ENCODE results near the gene NRG4. TPM values are rescaled to one million over a fixed set of nuclear protein-coding genes. Genes with fewer than 3 reads are reported as not detected.
"Not testable (repeated sequence)": the region's sequence is repeated elsewhere in the genome, so short reads cannot be mapped to it uniquely, and the experiment has no call there.

Gene NRG4
- polyA plus RNA-seq, 1 donor from 2014 or later, result not detected

DNA sequence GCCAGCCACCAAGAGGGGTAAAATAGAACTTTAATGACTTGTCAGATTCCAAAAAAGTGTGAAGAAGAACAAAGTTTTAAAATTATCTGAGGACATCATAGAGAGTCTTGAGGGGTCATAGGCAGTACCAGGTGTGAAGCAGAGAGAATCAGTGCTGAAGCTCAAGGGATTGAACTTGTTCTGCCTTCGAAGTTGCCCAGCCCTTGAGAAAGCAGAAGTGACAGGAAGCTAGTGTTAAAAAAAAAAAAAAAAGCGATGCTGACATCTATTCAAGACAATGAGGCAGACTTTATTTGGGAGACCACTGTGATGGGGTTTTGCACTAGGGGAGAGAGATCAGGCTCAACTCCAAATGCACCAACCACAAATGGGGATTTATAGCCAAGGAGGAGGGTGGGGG is 86.8 kb downstream of the NRG4 start:
- H3K9me3 Mint-ChIP-seq, result no peaks in the 10 kb centered on the region
- no peaks in the 10 kb centered on the region for H3K27me3 Mint-ChIP-seq
- no peak overlapping the region for H3K4me3 Mint-ChIP-seq
- peaks cover 23 to 35% (median 33%) of the 10 kb centered on the region in 3 donors for H3K4me1 Mint-ChIP-seq
- H3K36me3 Mint-ChIP-seq, result peaks cover 4% of the 10 kb centered on the region
- no peak overlapping the region for H3K27ac Mint-ChIP-seq

DNA sequence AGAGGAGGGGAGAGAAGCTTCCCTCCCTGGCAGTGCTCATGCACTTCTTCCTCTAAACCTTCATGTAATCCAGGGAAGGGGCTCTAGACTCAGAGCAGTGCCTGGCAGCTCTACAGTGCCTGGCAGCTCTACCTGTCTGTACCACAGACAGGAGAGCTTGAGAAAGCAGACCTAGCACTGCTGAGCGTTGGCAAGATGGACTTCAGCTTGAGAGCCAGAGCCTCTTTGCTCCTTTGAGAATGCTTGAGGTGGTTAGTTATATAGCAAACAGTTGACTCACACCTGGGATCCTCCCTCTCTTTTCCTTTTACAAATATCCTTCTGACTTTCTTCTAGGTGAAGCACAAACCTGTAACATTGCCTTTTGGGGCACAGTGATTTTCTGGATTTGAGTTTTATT is 87.6 kb downstream of the NRG4 start:
- H3K27ac Mint-ChIP-seq, result no peak overlapping the region

DNA sequence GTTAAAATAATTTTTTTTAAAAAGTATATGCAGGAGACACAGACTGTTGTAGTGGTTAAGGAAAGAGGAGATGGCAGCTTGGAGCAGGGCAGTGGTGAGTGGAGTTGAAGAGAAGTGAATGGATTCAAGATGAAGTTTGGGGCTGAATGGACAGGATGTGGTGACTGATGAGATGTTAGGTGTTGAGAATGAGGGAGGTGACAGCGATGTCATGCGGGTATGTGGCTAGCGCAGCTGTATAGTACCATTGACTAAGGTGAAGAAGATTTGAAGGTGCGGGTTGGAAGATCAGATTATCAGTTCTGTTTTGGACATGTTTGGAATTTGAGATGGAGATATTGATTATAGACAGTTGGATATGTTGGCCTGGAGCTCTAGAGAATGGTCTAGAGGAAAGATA is 88.5 kb downstream of the NRG4 start:
- Mint-ChIP-seq H3K4me1 (peaks cover 23 to 35% (median 33%) of the 10 kb centered on the region in 3 donors), H3K27ac (peak overlapping the region in 1 of 3 donors; percentile 8), H3K4me3 (no peak overlapping the region), H3K36me3 (peaks cover 10% of the 10 kb centered on the region), H3K9me3 (no peaks in the 10 kb centered on the region), H3K27me3 (no peaks in the 10 kb centered on the region)

More for the DNA sequence above, 87.6 kb downstream of the NRG4 start:
- H3K27me3 Mint-ChIP-seq, result no peaks in the 10 kb centered on the region
- H3K4me3 Mint-ChIP-seq, result no peak overlapping the region
- H3K36me3 Mint-ChIP-seq, result peaks cover 7% of the 10 kb centered on the region
- no peaks in the 10 kb centered on the region for H3K9me3 Mint-ChIP-seq
- H3K4me1 Mint-ChIP-seq, result peaks cover 23 to 35% (median 33%) of the 10 kb centered on the region in 3 donors

DNA sequence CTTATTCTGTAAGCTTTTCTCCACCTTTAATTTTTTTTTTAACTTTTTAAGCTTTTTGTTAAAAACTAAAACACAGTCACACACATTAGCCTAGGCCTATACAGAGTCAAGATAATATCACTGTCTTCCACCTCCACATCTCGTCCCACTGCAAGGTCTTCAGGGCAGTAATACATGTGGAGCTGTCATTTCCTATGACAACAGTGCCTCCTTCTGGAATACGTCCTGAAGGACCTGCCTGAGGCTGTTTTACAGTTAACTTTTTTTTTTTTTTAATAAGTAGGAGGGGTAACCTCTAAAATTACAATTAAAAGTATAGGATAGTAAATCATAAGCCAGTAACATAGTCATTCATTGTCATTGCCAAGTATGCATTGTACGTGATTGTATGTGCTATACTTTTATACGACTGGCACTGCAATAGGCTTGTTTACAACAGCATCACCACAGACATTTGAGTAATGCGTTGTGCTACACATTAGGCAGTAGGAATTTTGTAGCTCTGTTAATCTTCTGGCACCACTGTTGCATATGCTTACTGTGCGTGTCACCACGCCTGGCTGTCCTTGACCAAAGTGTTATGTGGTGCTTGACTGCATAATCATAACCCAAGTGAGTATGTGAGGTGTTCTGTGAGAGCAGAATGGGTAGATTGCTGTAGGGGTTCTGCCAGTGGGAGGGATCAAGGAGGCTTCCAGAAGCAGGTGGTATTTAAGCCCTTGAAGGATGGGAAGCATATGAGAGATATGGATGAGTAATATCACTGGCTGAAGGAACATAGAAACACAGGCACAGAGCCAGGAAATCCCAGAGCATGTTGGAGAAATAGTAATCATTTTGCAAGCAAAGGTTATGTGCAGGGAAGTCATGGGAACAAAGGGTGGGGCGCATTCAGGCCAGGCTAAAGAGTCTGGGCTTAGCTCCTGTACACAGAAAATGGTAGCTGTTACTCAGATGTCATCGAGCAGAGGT is 90.2 kb downstream of the NRG4 start:
- peaks cover 15 to 23% (median 23%) of the 10 kb centered on the region in 3 donors for H3K4me1 Mint-ChIP-seq
- H3K9me3 Mint-ChIP-seq, result no peaks in the 10 kb centered on the region
- no peaks in the 10 kb centered on the region for H3K27me3 Mint-ChIP-seq
- H3K4me3 Mint-ChIP-seq, result no peak overlapping the region
- peaks cover 20% of the 10 kb centered on the region for H3K36me3 Mint-ChIP-seq
- H3K27ac Mint-ChIP-seq, result no peak overlapping the region

DNA sequence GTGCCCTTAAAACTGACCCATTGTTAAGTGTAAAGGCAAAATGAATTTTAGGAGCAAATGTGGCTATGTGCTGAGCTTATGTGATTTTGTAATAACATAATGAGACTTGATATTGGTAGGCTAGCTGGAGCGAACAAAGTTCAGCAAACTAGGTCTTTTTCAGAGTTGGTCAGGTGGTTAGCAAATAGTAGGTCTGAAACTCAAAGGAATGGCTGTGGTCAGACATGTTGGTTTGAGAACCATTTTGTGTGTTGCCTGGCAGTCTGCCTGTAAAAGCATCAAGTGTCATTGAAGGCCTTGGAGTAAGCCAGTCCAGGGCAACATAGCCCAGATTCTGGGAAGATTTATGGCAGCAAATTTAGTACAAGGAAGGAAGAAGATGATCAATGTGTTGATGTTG is 92.1 kb downstream of the NRG4 start:
- no peak overlapping the region for H3K4me3 Mint-ChIP-seq
- H3K36me3 Mint-ChIP-seq, result peaks cover 24% of the 10 kb centered on the region
- peaks cover 2 to 10% (median 9%) of the 10 kb centered on the region in 3 donors for H3K4me1 Mint-ChIP-seq
- H3K27me3 Mint-ChIP-seq, result no peaks in the 10 kb centered on the region
- no peak overlapping the region for H3K27ac Mint-ChIP-seq
- H3K9me3 Mint-ChIP-seq, result no peaks in the 10 kb centered on the region

DNA sequence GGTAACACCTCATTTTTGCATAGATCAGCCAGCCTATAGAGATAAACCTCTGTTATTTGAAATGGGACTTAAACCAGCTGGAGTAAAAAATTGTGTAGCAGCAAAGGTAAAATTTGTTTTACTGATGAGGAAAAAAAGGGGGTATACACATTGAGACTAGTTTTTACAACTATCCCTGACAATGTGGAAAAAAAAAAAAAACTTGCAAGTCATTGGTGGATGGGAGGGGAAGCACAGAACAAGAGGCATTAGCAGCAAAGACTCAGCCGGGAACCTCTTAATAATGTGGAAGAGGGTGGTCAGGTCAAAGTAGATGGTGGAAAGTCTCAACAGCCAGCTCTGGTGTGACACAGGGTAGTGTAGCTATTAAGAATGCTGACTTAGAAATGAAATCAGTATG is 94.1 kb downstream of the NRG4 start:
- Mint-ChIP-seq H3K9me3 (no peaks in the 10 kb centered on the region), H3K4me3 (no peak overlapping the region), H3K36me3 (peaks cover 24% of the 10 kb centered on the region), H3K27ac (no peak overlapping the region), H3K27me3 (no peaks in the 10 kb centered on the region), H3K4me1 (peaks cover 0 to 5% (median 2%) of the 10 kb centered on the region in 3 donors)

DNA sequence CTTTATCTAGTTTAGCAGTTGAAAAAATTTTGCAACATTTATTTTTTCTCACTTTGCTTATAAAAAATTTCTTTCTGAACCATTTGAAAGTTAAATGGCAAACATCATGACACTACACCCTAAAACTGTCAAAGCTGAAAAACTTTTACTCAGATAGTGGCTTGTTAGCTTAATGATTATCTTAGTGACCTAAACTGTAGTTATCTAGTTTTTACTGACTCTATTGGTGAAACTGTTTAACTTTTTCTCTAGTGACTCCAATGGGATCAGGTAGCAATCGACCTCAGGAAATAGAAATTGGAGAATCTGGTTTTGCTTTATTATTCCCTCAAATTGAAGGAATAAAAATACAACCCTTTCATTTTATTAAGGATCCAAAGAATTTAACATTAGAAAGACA is 95.2 kb downstream of the NRG4 start:
- Mint-ChIP-seq H3K27me3 (no peaks in the 10 kb centered on the region), H3K9me3 (no peaks in the 10 kb centered on the region), H3K27ac (no peak overlapping the region), H3K36me3 (peaks cover 27% of the 10 kb centered on the region), H3K4me3 (no peak overlapping the region), H3K4me1 (peaks cover 5 to 6% (median 6%) of the 10 kb centered on the region in 3 donors)

DNA sequence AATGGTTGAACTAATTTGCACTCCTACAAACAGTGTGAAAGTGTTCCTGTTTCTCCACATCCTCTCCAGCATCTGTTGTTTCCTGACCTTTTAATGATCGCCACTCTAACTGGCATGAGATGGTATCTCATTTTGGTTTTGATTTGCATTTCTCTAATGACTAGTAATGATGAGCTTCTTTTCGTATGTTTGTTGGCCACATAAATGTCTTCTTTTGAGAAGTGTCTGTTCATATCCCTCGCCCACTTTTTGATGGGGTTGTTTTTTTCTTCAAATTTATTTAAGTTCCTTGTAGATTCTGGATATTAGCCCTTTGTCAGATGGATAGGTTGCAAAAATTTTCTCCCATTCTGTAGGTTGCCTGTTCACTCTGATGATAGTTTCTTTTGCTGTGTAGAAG is 101.9 kb downstream of the NRG4 start:
- H3K4me3 Mint-ChIP-seq, H3K27ac Mint-ChIP-seq: not testable (repeated sequence)
- H3K36me3 Mint-ChIP-seq, result peaks cover 17% of the 10 kb centered on the region

DNA sequence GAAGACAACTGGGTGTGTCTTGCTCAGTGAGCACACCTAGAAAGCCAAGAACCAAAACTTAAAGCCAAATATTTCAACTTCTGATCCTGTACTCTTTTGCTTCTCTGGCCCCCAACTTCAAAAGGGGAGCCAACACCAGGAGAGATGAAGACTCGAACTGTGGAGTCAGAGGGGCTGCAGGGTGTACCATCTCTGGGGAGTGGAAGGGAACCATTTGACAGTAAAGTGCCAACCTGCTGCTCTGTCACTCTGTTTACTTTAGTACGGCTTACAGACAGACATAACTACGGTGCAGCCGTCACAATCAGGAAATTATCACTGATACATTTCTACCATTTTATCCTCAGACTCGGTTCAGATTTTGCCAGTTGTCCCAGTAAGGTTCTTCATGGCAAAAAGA is 107.0 kb downstream of the NRG4 start:
- no peaks in the 10 kb centered on the region for H3K27me3 Mint-ChIP-seq
- peak overlapping the region in 2 of 3 donors; percentile 12 to 61 for H3K27ac Mint-ChIP-seq
- no peaks in the 10 kb centered on the region for H3K9me3 Mint-ChIP-seq
- peaks cover 6% of the 10 kb centered on the region for H3K36me3 Mint-ChIP-seq
- peak overlapping the region; percentile 41 to 99 (median 76) for H3K4me3 Mint-ChIP-seq
- H3K4me1 Mint-ChIP-seq, result peaks cover 26 to 28% (median 27%) of the 10 kb centered on the region in 3 donors

More for the DNA sequence above, 101.9 kb downstream of the NRG4 start:
- H3K27me3 Mint-ChIP-seq, H3K9me3 Mint-ChIP-seq: not testable (repeated sequence)
- H3K4me1 Mint-ChIP-seq, result peaks cover 15 to 22% (median 18%) of the 10 kb centered on the region in 3 donors

DNA sequence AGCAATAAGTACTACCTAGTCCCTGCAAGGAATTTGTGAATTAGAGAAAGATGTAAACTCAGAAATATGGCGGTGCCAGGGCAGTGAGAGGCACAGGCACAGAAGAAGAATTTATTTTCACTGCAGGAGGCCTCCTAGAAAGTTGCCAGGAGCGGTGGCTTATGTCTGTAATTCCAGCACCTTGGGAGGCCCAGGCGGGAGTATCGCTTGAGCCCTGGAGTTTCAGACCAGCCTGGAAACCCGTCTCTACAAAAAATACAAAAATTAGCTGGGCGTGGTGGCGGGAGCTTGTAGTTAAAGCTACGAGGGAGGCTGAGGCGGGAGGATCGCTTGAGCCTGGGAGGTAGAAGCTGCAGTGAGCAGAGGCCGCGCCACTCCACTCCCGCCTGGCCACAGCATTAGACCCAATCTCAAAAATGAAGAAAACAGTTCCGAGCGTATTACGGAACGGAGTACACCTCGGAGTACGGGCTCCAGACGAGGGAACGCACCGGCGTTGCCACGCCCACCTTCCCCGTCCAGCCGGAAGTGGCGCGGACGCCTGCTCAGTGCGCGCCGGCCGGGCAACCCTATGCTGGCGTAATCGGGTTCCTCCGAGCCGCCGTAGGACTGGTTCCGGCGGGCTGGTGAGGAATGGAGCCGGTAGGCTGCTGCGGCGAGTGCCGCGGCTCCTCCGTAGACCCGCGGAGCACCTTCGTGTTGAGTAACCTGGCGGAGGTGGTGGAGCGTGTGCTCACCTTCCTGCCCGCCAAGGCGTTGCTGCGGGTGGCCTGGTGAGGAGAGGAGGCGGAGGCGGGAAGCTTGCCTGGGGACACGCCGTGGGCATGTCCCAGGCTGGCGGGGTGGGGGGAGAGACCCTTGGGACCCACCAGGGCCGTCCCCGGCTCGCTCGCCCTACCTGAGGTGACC is 108.6 kb downstream of the NRG4 start, which contains the start of gene FBXO22:
Gene FBXO22 (plus strand): TSS at position 548 of the 909 bp plus-strand sequence. CDS start 86 bp downstream, at position 634.
- Mint-ChIP-seq H3K27me3 (no peaks in the 10 kb centered on the region), H3K27ac (peak within 1 kb of the TSS; percentile 87 to 98 (median 90)), H3K9me3 (no peaks in the 10 kb centered on the region), H3K4me1 (peaks cover 19 to 26% (median 19%) of the 10 kb centered on the region in 3 donors), H3K36me3 (peaks cover 2% of the 10 kb centered on the region), H3K4me3 (peak within 1 kb of the TSS; percentile 98 to 99 (median 98))

DNA sequence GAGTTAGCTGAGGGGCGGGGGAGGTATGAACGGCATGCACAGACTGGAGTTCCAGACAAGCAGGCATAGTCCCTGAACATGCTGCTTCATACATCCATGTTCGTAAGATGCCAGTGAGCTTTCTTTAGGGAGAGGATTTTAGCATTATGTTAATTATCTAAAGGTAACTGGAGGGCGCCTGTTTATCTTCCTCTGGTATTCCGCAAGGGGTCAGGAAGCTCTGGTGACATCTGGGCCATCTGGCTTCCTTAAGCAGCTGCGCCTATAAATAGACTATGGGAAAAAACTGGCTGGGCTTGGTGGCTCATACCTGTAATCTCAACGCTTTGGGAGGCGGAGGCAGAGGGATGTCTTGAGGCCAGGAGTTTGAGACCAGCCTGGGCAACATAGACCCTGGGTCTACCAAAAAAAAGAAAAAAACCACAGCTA is 110.1 kb downstream of the NRG4 start:
- H3K27me3 Mint-ChIP-seq, result no peaks in the 10 kb centered on the region
- peaks cover 19 to 26% (median 19%) of the 10 kb centered on the region in 3 donors for H3K4me1 Mint-ChIP-seq

DNA sequence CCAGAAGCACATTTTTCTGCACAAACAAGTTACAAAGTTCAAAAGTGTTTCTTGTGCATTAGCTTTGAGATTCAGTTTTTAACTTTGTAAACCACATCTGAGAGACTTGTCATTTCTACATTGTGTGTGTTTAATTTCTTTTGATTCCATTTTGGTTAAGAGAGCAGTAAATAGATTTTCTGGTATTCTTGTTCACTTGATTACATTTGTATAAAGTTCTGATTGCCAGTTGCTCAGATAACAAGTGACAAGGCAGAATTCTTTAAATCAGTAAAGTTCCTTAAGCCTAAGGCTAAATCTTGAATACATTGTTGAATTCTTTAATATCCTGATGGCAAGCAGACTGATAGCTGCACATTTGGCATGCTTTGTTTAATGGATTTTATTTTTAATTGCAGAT is 111.6 kb downstream of the NRG4 start:
- H3K4me1 Mint-ChIP-seq, result peaks cover 15 to 26% (median 18%) of the 10 kb centered on the region in 3 donors
- no peaks in the 10 kb centered on the region for H3K27me3 Mint-ChIP-seq
- peak overlapping the region in 1 of 3 donors; percentile 87 for H3K27ac Mint-ChIP-seq
- peaks cover 2% of the 10 kb centered on the region for H3K36me3 Mint-ChIP-seq
- no peaks in the 10 kb centered on the region for H3K9me3 Mint-ChIP-seq
- peak overlapping the region in 1 of 4 donors; percentile 98 for H3K4me3 Mint-ChIP-seq

More for the DNA sequence above, 110.1 kb downstream of the NRG4 start:
- Mint-ChIP-seq H3K27ac (peak overlapping the region in 2 of 3 donors; percentile 81 to 87), H3K9me3 (no peaks in the 10 kb centered on the region), H3K4me3 (peak overlapping the region in 3 of 4 donors; percentile 43 to 98 (median 76)), H3K36me3 (peaks cover 2% of the 10 kb centered on the region)

DNA sequence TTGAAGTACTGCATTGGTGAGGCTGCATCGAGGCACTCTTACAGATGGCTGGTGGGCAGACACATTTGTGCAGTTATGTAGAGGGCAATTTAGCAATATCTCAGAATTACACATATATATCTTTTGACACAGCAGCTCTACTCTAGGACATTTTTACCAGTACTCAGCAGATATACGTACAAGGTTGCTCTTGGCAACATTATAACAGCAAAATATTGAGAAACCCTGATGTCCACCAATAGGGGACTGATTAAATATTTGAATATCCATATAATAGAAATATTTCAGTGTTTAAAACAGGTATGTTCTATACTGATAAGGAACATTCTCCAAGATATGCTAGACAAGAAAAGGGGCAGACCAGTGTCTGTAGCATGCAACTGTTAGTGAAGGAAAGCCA is 116.5 kb downstream of the NRG4 start:
- H3K27ac Mint-ChIP-seq, result no peak overlapping the region
- H3K36me3 Mint-ChIP-seq, result peaks cover 5% of the 10 kb centered on the region
- H3K27me3 Mint-ChIP-seq, result no peaks in the 10 kb centered on the region
- H3K4me1 Mint-ChIP-seq, result no peaks in the 10 kb centered on the region
- no peak overlapping the region for H3K4me3 Mint-ChIP-seq
- no peaks in the 10 kb centered on the region for H3K9me3 Mint-ChIP-seq

DNA sequence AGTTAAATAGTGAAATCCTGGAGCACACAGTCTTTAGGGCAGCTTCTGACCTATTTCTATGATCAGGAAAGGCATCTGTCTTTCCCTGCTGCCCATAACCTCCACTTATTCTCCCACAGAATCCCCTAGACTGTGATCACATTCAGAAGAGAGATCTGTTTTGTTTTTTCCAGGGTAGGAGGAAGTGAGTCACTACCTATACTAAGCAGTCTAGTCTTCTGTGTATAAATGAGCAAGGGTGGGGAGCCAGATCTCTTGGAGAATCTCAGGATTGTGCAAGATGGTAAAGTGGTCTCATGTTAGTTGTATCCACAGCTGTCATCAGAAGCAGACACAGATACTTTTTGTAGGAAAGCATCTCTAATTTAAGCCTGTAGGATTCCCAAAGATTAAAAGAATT is 120.3 kb downstream of the NRG4 start:
- no peaks in the 10 kb centered on the region for H3K9me3 Mint-ChIP-seq
- H3K4me1 Mint-ChIP-seq, result peaks cover 0 to 1% (median 0%) of the 10 kb centered on the region in 3 donors
- no peaks in the 10 kb centered on the region for H3K27me3 Mint-ChIP-seq
- no peak overlapping the region for H3K4me3 Mint-ChIP-seq
- H3K27ac Mint-ChIP-seq, result no peak overlapping the region
- peaks cover 13% of the 10 kb centered on the region for H3K36me3 Mint-ChIP-seq
